ENCODE data around the gene MPG. TPM values are rescaled to one million over a fixed set of nuclear protein-coding genes. Genes with fewer than 3 reads are reported as not detected.
"Not testable (repeated sequence)": the region's sequence is repeated elsewhere in the genome, so short reads cannot be mapped to it uniquely, and the experiment has no call there.

MPG gene
- total RNA-seq, 2 donors from 2014 or later = 24.3 to 27.4 TPM

GRCh38 chr16:106623-107324 lies 28.7 kb downstream of the MPG start:
- DNase-seq = peak in 2 of 3 donors; percentile 29 to 36
- Mint-ChIP-seq H3K27ac (no peak overlapping the region), H3K36me3 (ENCODE audit: low read depth) (no peaks in the 10 kb centered on the region)

GRCh38 chr16:112153-112840 lies 34.3 kb downstream of the MPG start:
- H3K36me3 Mint-ChIP-seq (ENCODE audit: low read depth) = peaks cover 2% of the 10 kb centered on the region
- no peak overlapping the region for H3K4me3 Mint-ChIP-seq
- H3K27me3 Mint-ChIP-seq = no peaks in the 10 kb centered on the region
- DNase-seq (no peak), ATAC-seq (no peak)
- peaks cover 2% of the 10 kb centered on the region for H3K4me1 Mint-ChIP-seq
- no peaks in the 10 kb centered on the region for H3K9me3 ChIP-seq (ENCODE audit: control insufficient read depth, low read length, poor library complexity, severe bottlenecking)
- no peak overlapping the region for H3K27ac Mint-ChIP-seq

More at GRCh38 chr16:106623-107324, 28.7 kb downstream of the MPG start:
- Mint-ChIP-seq H3K4me3 (no peak overlapping the region), H3K27me3 (no peaks in the 10 kb centered on the region), H3K4me1 (peaks cover 3% of the 10 kb centered on the region)
- peak; percentile 77 for ATAC-seq
- no peaks in the 10 kb centered on the region for H3K9me3 ChIP-seq (ENCODE audit: control insufficient read depth, low read length, poor library complexity, severe bottlenecking)

- ATAC-seq = no peak
Observed at GRCh38 chr16:114327-114726, 36.3 kb downstream of the MPG start.

GRCh38 chr16:116015-116414 lies 38.0 kb downstream of the MPG start:
- H3K9me3 ChIP-seq (ENCODE audit: control insufficient read depth, low read length, poor library complexity, severe bottlenecking) = no peaks in the 10 kb centered on the region
- no peak for DNase-seq
- H3K4me1 Mint-ChIP-seq = peaks cover 7% of the 10 kb centered on the region
- no peak for ATAC-seq
- peaks cover 2% of the 10 kb centered on the region for H3K36me3 Mint-ChIP-seq (ENCODE audit: low read depth)
- H3K27ac Mint-ChIP-seq = no peak overlapping the region
- H3K27me3 Mint-ChIP-seq = no peaks in the 10 kb centered on the region
- H3K4me3 Mint-ChIP-seq = no peak overlapping the region

More at GRCh38 chr16:114327-114726, 36.3 kb downstream of the MPG start:
- H3K9me3 ChIP-seq (ENCODE audit: control insufficient read depth, low read length, poor library complexity, severe bottlenecking) = no peaks in the 10 kb centered on the region
- DNase-seq = no peak
- Mint-ChIP-seq H3K27ac (no peak overlapping the region), H3K36me3 (ENCODE audit: low read depth) (peaks cover 2% of the 10 kb centered on the region), H3K4me1 (peaks cover 4% of the 10 kb centered on the region), H3K4me3 (no peak overlapping the region), H3K27me3 (no peaks in the 10 kb centered on the region)

- H3K27me3 Mint-ChIP-seq = no peaks in the 10 kb centered on the region
- H3K9me3 ChIP-seq (ENCODE audit: control insufficient read depth, low read length, poor library complexity, severe bottlenecking) = no peaks in the 10 kb centered on the region
- no peak overlapping the region for H3K27ac Mint-ChIP-seq
- DNase-seq (peak; percentile 42 to 58 (median 43)), ATAC-seq (peak; percentile 79)
- H3K4me3 Mint-ChIP-seq = no peak overlapping the region
- H3K4me1 Mint-ChIP-seq = peaks cover 7% of the 10 kb centered on the region
- peaks cover 2% of the 10 kb centered on the region for H3K36me3 Mint-ChIP-seq (ENCODE audit: low read depth)
Observed at GRCh38 chr16:117379-118365, 39.6 kb downstream of the MPG start.

GRCh38 chr16:118857-119256 lies 40.8 kb downstream of the MPG start:
- Mint-ChIP-seq H3K27me3 (no peaks in the 10 kb centered on the region), H3K4me3 (no peak overlapping the region), H3K27ac (no peak overlapping the region), H3K36me3 (ENCODE audit: low read depth) (peaks cover 2% of the 10 kb centered on the region), H3K4me1 (peaks cover 7% of the 10 kb centered on the region)
- no peaks in the 10 kb centered on the region for H3K9me3 ChIP-seq (ENCODE audit: control insufficient read depth, low read length, poor library complexity, severe bottlenecking)
- DNase-seq = no peak
- ATAC-seq = no peak

- H3K9me3 ChIP-seq (ENCODE audit: control insufficient read depth, low read length, poor library complexity, severe bottlenecking) = no peaks in the 10 kb centered on the region
- no peaks in the 10 kb centered on the region for H3K27me3 Mint-ChIP-seq
- ATAC-seq = no peak
- H3K4me3 Mint-ChIP-seq = no peak overlapping the region
- H3K27ac Mint-ChIP-seq = no peak overlapping the region
- peaks cover 5% of the 10 kb centered on the region for H3K4me1 Mint-ChIP-seq
- H3K36me3 Mint-ChIP-seq (ENCODE audit: low read depth) = peaks cover 2% of the 10 kb centered on the region
- no peak for DNase-seq
Observed at GRCh38 chr16:119295-119694, 41.3 kb downstream of the MPG start.

GRCh38 chr16:119835-120491 lies 41.9 kb downstream of the MPG start:
- H3K27ac Mint-ChIP-seq = no peak overlapping the region
- H3K4me1 Mint-ChIP-seq = peaks cover 5% of the 10 kb centered on the region
- no peak for DNase-seq
- H3K4me3 Mint-ChIP-seq = no peak overlapping the region
- no peak for ATAC-seq
- no peaks in the 10 kb centered on the region for H3K9me3 ChIP-seq (ENCODE audit: control insufficient read depth, low read length, poor library complexity, severe bottlenecking)
- no peaks in the 10 kb centered on the region for H3K27me3 Mint-ChIP-seq
- H3K36me3 Mint-ChIP-seq (ENCODE audit: low read depth) = peaks cover 2% of the 10 kb centered on the region

- Mint-ChIP-seq H3K4me1 (peaks cover 7% of the 10 kb centered on the region), H3K4me3 (no peak overlapping the region), H3K27ac (no peak overlapping the region), H3K27me3 (no peaks in the 10 kb centered on the region), H3K36me3 (ENCODE audit: low read depth) (peaks cover 2% of the 10 kb centered on the region)
- DNase-seq (no peak), ATAC-seq (no peak)
- H3K9me3 ChIP-seq (ENCODE audit: control insufficient read depth, low read length, poor library complexity, severe bottlenecking) = no peaks in the 10 kb centered on the region
Observed at GRCh38 chr16:120756-121155, 42.7 kb downstream of the MPG start.

- DNase-seq = no peak
- Mint-ChIP-seq H3K27ac (no peak overlapping the region), H3K4me1 (peaks cover 7% of the 10 kb centered on the region), H3K36me3 (ENCODE audit: low read depth) (no peaks in the 10 kb centered on the region), H3K4me3 (no peak overlapping the region), H3K27me3 (no peaks in the 10 kb centered on the region)
- no peak for ATAC-seq
- H3K9me3 ChIP-seq (ENCODE audit: control insufficient read depth, low read length, poor library complexity, severe bottlenecking) = no peaks in the 10 kb centered on the region
Observed at GRCh38 chr16:122361-122760, 44.3 kb downstream of the MPG start.

- H3K4me3 Mint-ChIP-seq; H3K4me1 Mint-ChIP-seq; DNase-seq; ATAC-seq; H3K27ac Mint-ChIP-seq; H3K27me3 Mint-ChIP-seq; H3K36me3 Mint-ChIP-seq (ENCODE audit: low read depth); H3K9me3 ChIP-seq (ENCODE audit: control insufficient read depth, low read length, poor library complexity, severe bottlenecking): not testable (repeated sequence)
Observed at GRCh38 chr16:123558-124350, 45.7 kb downstream of the MPG start.

GRCh38 chr16:125011-125410 lies 47.0 kb downstream of the MPG start:
- Mint-ChIP-seq H3K4me1 (peaks cover 7% of the 10 kb centered on the region), H3K27me3 (no peaks in the 10 kb centered on the region), H3K4me3 (no peak overlapping the region), H3K36me3 (ENCODE audit: low read depth) (no peaks in the 10 kb centered on the region), H3K27ac (no peak overlapping the region)
- ATAC-seq (no peak), DNase-seq (no peak)
- no peaks in the 10 kb centered on the region for H3K9me3 ChIP-seq (ENCODE audit: control insufficient read depth, low read length, poor library complexity, severe bottlenecking)

Data from T-helper 17 cell (primary cell).